NCI-H1930 (cell line): Measurements from ENCODE around the gene RPS21.
"Not testable (repeated sequence)": the region's sequence is repeated elsewhere in the genome, so short reads cannot be mapped to it uniquely, and the experiment has no call there.

Experiments used
- DNase-seq, 2 experiments: peaks; one replicate each; lab custom pipeline; 2025; lab: John Stamatoyannopoulos, UW

The RPS21 gene

DNA sequence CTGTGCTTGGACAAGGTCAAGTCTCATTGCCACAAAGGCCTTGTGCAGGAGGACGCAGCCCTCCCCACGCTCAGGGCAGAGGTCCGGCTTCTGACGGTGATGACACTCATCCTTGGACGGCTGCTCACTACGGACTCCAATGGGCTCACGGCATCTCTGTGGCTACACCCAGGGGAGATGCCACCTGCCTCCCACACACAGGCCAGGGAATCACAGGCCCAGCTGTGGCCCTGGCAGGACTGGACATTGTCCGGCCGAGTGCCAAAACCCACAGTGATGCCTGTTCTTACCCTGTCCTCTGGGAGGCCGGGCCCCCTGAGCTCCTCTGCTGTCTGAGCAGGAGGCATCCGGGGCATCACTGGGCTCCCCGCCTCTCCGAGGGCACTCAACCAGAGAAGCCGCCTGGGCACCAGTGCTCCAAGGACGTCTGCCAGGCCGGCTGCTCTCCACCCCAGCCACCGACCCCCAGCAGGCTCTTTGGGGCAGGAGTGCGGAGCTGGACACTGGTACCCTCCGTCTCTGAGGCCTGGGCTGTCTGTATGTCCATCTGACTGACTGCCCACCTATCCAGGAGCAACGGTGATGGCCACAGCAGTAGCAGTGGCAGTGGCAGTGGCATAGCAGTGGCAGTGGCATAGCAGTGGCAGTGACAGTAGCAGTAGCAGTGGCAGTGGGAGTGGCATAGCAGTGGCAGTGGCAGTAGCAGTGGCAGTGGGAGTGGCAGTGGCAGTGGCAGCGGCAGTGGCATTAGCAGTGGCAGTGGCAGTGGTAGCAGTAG is 38.6 kb downstream of the RPS21 start:
- no peak for DNase-seq

GRCh38 chr20:62426059-62426348 is 39.1 kb downstream of the RPS21 start:
- DNase-seq, result not testable (repeated sequence)

DNA sequence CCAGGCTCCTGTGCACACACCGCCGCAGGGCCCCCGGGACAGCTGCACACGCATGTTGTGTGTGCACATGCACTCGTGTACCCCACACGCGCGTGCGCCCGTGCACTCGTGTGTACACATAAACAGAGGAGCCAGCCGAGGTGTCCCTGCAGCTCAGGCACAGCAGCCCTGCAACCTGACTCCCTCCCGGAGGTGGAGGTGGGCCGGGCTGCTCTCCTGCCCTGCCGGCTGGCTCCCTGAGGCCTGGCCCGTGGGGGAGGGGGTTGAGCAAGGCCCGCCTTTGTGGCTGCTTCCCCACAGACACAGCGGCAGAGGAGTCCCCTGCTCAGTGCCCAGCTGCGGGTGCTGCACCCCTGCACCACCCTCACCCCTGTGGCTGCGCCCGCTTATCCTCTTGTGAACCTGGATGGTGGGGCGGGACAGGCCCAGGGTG is 39.8 kb downstream of the RPS21 start:
- no peak for DNase-seq

GRCh38 chr20:62427172-62428001 is 40.5 kb downstream of the RPS21 start, which contains the start of gene RBBP8NL:
Gene RBBP8NL, minus strand, starts transcription at chr20:62427539. Its CDS starts 7,892 bp downstream, at chr20:62419647.
- DNase-seq, result no peak

GRCh38 chr20:62428002-62428372 is 41.1 kb downstream of the RPS21 start:
- no peak for DNase-seq

GRCh38 chr20:62428396-62429295 is 41.7 kb downstream of the RPS21 start:
- no peak for DNase-seq

- no peak for DNase-seq
These were observed 42.8 kb downstream of the RPS21 start for GRCh38 chr20:62429455-62430310.

GRCh38 chr20:62430311-62430853 is 43.5 kb downstream of the RPS21 start:
- DNase-seq, result no peak

- DNase-seq, result no peak
These were observed 44.1 kb downstream of the RPS21 start for GRCh38 chr20:62430866-62431447.

DNA sequence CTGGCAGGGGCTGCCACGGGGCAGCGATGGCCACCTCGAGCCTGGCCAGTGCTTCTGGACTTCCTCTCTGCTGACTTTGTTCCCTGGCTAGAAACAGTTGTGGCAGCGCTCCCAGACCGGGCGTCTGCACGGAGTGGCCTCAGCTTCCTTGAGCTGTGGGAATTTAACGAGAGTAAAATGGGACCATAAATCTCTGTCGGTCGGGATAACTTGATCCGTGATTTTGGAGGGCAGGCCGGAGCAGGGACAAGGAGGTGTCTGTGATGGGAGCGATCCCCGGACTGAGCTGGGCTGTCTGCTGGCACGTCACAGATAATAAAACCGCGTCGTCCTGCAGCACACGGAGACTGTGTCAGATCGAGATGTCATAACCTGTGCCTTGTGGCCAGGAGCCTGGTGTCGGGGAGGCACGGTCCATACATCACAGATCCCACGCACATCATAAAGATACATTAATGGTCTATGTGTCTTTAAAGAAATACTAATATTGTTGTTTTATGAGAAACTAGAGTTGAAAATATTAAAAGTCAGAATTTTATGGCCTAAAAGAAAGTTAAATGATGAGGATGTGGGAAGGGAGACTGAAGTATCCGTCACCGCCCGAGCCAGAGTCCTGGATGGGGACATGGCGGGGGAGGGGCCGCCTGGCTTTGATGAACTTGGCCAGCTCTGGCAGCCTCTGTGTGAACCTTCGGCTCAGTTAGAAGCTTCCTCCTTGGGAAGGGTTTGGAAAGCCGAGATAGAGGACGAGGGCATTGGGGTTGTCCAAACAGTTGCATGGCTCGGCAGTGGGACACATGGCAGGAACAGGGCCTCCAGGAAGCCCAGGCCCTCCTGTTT is 47.0 kb downstream of the RPS21 start:
- DNase-seq, result no peak

GRCh38 chr20:62436692-62437091 is 49.8 kb downstream of the RPS21 start:
- DNase-seq, result no peak

DNA sequence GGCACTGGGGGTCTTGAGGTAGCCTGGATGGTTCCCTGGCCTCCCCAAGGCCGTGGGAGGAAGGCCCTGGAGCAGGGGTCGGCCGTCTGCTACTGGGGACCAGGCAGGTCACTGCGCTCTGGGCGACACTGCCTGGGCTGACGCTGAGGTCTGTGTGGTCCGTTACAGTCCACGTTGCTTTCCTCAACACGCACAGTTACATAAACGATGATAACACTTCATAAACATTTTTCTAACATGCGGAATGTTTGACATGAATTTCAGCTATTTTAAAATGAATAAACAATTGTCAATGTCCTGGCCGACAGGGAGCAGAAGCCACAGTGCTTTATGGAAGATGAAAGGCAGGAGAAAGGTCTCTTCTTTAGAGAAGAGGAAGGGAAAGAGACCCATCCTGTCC is 50.6 kb downstream of the RPS21 start:
- DNase-seq, result no peak

- DNase-seq, result no peak
These were observed 51.0 kb downstream of the RPS21 start for GRCh38 chr20:62437927-62438326.
